ENCODE measurements around the gene PQBP1. TPM values are rescaled to one million over a fixed set of nuclear protein-coding genes. Genes with fewer than 3 reads are reported as not detected.

Gene PQBP1
- polyA plus RNA-seq, 2 of the 4 experiments (the other 2 are of a cell fraction): 125 to 158 TPM

GRCh38 chrX:48913605-48914366 lies 16.1 kb downstream of the PQBP1 start:
- POLR2A ChIA-PET: interaction anchor here (0.7 kb wide), 1 partner anchor 22 kb away, joined by 5 read pairs; no protein-coding TSS in a partner anchor
- no peak for TF ChIP-seq TFCP2L1 (CRISPR knock-in tag; IDR thresholded peaks at IDR 0.05)
- no peak for TF ChIP-seq HMGXB4 (CRISPR knock-in tag; IDR thresholded peaks at IDR 0.05; ENCODE audit: borderline replicate concordance)
- TF ChIP-seq RNF2 (IDR thresholded peaks at IDR 0.05; ENCODE audit: borderline replicate concordance, low read depth): no peak
- no peak for TF ChIP-seq NR3C1 (IDR thresholded peaks at IDR 0.05)
- no peak for TF ChIP-seq SREBF2 (IDR thresholded peaks at IDR 0.05)
- TF ChIP-seq JUNB (IDR thresholded peaks at IDR 0.05): no peak
- TF ChIP-seq GATA3 (IDR thresholded peaks at IDR 0.05; ENCODE audit: borderline replicate concordance): no peak
- TF ChIP-seq REST (IDR thresholded peaks at IDR 0.05): no peak
- TF ChIP-seq ESRRA (IDR thresholded peaks at IDR 0.05; ENCODE audit: borderline replicate concordance, low read length): no peak
- TF ChIP-seq E2F6 (IDR thresholded peaks at IDR 0.05; ENCODE audit: borderline replicate concordance, low read depth): no peak
- TF ChIP-seq POLR2AphosphoS2 (conservative IDR thresholded peaks at IDR 0.05; ENCODE audit: low read length): no peak
- FAIRE-seq (no peak), DNase-seq (ENCODE audit: low read depth in 1 of 2, low spot score in 1 of 2) (no peak), ATAC-seq (no peak)
- H3K4me1 ChIP-seq: peaks cover 22% of the 10 kb centered on the region
- H3K27ac ChIP-seq: no peak overlapping the region
- no peak overlapping the region for H3K4me2 ChIP-seq
- no peak overlapping the region for H3K4me3 ChIP-seq
- WGBS (ENCODE audit: missing lambda C conversion rate): 81% methylated on average over 1 of the region's 5 CpGs
- CTCF ChIA-PET: interaction anchor here (0.6 to 0.9 kb wide), 2 partner anchors 20 to 158 kb away, joined by 3 read pairs; no protein-coding TSS in a partner anchor
- H3K9me3 ChIP-seq: no peaks in the 10 kb centered on the region

GRCh38 chrX:48914593-48915493 lies 17.1 kb downstream of the PQBP1 start:
- 94% methylated on average over 13 of the region's 13 CpGs for WGBS (ENCODE audit: missing lambda C conversion rate)
- ATAC-seq: no peak
- TF ChIP-seq CBX8 (IDR thresholded peaks at IDR 0.05): no peak
- TF ChIP-seq ESRRA (IDR thresholded peaks at IDR 0.05; ENCODE audit: borderline replicate concordance, low read length): no peak
- no peak for TF ChIP-seq HOXA7 (CRISPR knock-in tag; IDR thresholded peaks at IDR 0.05)
- TF ChIP-seq RFX5 (IDR thresholded peaks at IDR 0.05): no peak
- no peak for TF ChIP-seq POLR2AphosphoS2 (conservative IDR thresholded peaks at IDR 0.05; ENCODE audit: low read length)
- no peak for DNase-seq (ENCODE audit: low read depth in 1 of 2, low spot score in 1 of 2)
- Histone ChIP-seq H3K4me3 (no peak overlapping the region), H3K27ac (no peak overlapping the region), H3K4me2 (no peak overlapping the region), H3K9me3 (no peaks in the 10 kb centered on the region), H3K4me1 (peaks cover 26% of the 10 kb centered on the region)
- POLR2A ChIA-PET: no interaction called here
- CTCF ChIA-PET: interaction anchor here (1.6 to 2.2 kb wide), 2 partner anchors 14 to 22 kb away, joined by 6 to 14 read pairs; no protein-coding TSS in a partner anchor
- no peak for FAIRE-seq
